Liver (tissue), 10 donors: ENCODE results near the gene UBE2C. TPM values are rescaled to one million over a fixed set of nuclear protein-coding genes. Genes with fewer than 3 reads are reported as not detected.

ENCODE experiments used
- DNase-seq: peaks from one replicate; pipeline ENCODE4 v3.0.0-alpha.2; 2017; ENCODE audit warnings: low spot score
- H3K27ac ChIP-seq, 2 donors: one replicate each; pipeline ENCODE4 v1.7.0; 2013; ENCODE audit warnings: inconsistent platforms in 2 of 2, low read length in 2 of 2, control low read depth in 1 of 2, low read depth in 1 of 2, mild to moderate bottlenecking in 1 of 2
- H3K27me3 ChIP-seq, 4 donors: one replicate each; pipeline versions ENCODE4 v1.6.1 to v1.7.0; 2013; ENCODE audit warnings: low read length in 3 of 4, inconsistent platforms in 1 of 4, mild to moderate bottlenecking in 1 of 4, moderate library complexity in 1 of 4; ENCODE audit not compliant: control insufficient read depth in 4 of 4, insufficient read depth in 4 of 4
- H3K36me3 ChIP-seq, 4 donors: one replicate each; pipeline versions ENCODE4 v1.6.1 to v1.7.0; 2013; ENCODE audit warnings: low read length in 3 of 4, mild to moderate bottlenecking in 3 of 4, low read depth in 1 of 4, moderate library complexity in 1 of 4; ENCODE audit not compliant: control insufficient read depth in 4 of 4, insufficient read depth in 3 of 4
- H3K4me1 ChIP-seq, 4 donors: one replicate each; pipeline versions ENCODE4 v1.6.1 to v1.7.0; 2013; ENCODE audit warnings: low read length in 3 of 4, mild to moderate bottlenecking in 3 of 4, moderate library complexity in 1 of 4; ENCODE audit not compliant: control insufficient read depth in 4 of 4, insufficient read depth in 4 of 4
- H3K4me3 ChIP-seq, 3 donors: one replicate each; pipeline versions ENCODE4 v1.6.1 to v1.7.0; 2013; ENCODE audit warnings: low read length in 3 of 3, control low read depth in 1 of 3, low read depth in 1 of 3, mild to moderate bottlenecking in 1 of 3
- H3K9ac ChIP-seq, 2 donors: one replicate each; pipeline ENCODE4 v1.7.0; 2013; ENCODE audit warnings: low read length in 2 of 2, mild to moderate bottlenecking in 2 of 2, moderate library complexity in 2 of 2, control low read depth in 1 of 2, low read depth in 1 of 2
- H3K9me3 ChIP-seq, 4 donors: one replicate each; pipeline versions ENCODE4 v1.6.1 to v1.7.0; 2013; ENCODE audit warnings: low read length in 3 of 4; ENCODE audit not compliant: control insufficient read depth in 4 of 4
- FOXA1 ChIP-seq: IDR thresholded peaks from 2 replicates; pipeline ENCODE4 v1.6.1; 2016; ENCODE audit warnings: antibody characterized with exemption
- RXRA ChIP-seq, 2 donors: IDR thresholded peaks; 2 replicates each; pipeline ENCODE4 v1.6.1; 2017 to 2018; ENCODE audit warnings: antibody characterized with exemption in 2 of 2, mild to moderate bottlenecking in 1 of 2
- WGBS: extraction: QIAGEN DNeasy Blood & Tissue Kit; methylation state at CpG from one replicate; pipeline ENCODE4 v1.1.7; 2013; 5-methylcytosine and 5-hydroxymethylcytosine counted together
- polyA plus RNA-seq, 2 donors: library from polyadenylated mRNA; stranded (reverse) in 1 of 2; unstranded in 1 of 2; fragments of 200-250 nt in 1 of 2; fragments of >200 nt in 1 of 2; fragmentation: Nextera tagmentation in 1 of 2; extraction: Ambion mirVana in 1 of 2; gene quantifications; one replicate each; pipeline versions ENCODE4 v1.2.1 to v1.2.3, GENCODE V29; 2013 to 2015
- small RNA-seq: library from RNA; depleted of rRNA; stranded (forward); fragments of <200 nt; gene quantifications from one replicate; pipeline ENCODE3, GENCODE V24; 2014
- total RNA-seq, 2 donors: library from RNA; depleted of rRNA; stranded (reverse); fragments of >200 nt; gene quantifications; one replicate each; pipeline ENCODE4 v1.2.3, GENCODE V29; 2014
- TF ChIP-seq, protein P1 (sequence below): IDR thresholded peaks from 2 replicates; pipeline ENCODE4 v1.6.1; 2016; ENCODE audit warnings: antibody characterized with exemption, mild to moderate bottlenecking
- TF ChIP-seq, protein P2 (sequence below): IDR thresholded peaks from 2 replicates; pipeline ENCODE4 v1.6.1; 2016; ENCODE audit warnings: antibody characterized with exemption
- donor health status: healthy.
- donor health status: healthy.
- donor health status: healthy.
- donor health status: healthy.
- donor health status: healthy.

Gene UBE2C
- total and polyA plus RNA-seq, 4 donors: 2.7 to 27.6 (median 8.1) TPM; not detected in 1

DNA sequence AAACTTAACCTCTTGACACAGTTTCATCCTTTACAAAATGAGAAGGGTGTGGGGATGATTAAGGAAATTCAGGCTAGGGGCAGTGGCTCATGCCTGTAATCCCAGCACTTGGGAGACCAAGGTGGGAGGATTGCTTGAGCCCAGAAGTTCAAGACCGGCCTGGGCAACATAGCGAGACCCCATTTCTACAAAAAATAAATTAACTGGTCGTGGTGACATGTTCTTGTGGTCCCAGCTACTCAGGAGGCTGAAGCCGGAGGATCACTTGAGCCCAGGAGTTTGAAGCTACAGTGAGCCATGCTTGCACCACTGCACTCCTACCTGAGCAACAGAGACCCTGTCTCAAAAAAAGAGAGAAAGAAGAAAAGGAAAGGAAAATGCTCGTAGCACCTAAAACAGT lies 54.0 kb downstream of the UBE2C start:
- H3K27me3 ChIP-seq: no peaks in the 10 kb centered on the region
- H3K36me3 ChIP-seq: no peaks in the 10 kb centered on the region
- DNase-seq: no peak
- no peak overlapping the region for H3K9ac ChIP-seq
- TF ChIP-seq RXRA (IDR thresholded peaks at IDR 0.05) (no peak), FOXA1 (no peak)
- TF ChIP-seq, protein P1, sequence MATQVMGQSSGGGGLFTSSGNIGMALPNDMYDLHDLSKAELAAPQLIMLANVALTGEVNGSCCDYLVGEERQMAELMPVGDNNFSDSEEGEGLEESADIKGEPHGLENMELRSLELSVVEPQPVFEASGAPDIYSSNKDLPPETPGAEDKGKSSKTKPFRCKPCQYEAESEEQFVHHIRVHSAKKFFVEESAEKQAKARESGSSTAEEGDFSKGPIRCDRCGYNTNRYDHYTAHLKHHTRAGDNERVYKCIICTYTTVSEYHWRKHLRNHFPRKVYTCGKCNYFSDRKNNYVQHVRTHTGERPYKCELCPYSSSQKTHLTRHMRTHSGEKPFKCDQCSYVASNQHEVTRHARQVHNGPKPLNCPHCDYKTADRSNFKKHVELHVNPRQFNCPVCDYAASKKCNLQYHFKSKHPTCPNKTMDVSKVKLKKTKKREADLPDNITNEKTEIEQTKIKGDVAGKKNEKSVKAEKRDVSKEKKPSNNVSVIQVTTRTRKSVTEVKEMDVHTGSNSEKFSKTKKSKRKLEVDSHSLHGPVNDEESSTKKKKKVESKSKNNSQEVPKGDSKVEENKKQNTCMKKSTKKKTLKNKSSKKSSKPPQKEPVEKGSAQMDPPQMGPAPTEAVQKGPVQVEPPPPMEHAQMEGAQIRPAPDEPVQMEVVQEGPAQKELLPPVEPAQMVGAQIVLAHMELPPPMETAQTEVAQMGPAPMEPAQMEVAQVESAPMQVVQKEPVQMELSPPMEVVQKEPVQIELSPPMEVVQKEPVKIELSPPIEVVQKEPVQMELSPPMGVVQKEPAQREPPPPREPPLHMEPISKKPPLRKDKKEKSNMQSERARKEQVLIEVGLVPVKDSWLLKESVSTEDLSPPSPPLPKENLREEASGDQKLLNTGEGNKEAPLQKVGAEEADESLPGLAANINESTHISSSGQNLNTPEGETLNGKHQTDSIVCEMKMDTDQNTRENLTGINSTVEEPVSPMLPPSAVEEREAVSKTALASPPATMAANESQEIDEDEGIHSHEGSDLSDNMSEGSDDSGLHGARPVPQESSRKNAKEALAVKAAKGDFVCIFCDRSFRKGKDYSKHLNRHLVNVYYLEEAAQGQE: no peak
- TF ChIP-seq, protein P2, sequence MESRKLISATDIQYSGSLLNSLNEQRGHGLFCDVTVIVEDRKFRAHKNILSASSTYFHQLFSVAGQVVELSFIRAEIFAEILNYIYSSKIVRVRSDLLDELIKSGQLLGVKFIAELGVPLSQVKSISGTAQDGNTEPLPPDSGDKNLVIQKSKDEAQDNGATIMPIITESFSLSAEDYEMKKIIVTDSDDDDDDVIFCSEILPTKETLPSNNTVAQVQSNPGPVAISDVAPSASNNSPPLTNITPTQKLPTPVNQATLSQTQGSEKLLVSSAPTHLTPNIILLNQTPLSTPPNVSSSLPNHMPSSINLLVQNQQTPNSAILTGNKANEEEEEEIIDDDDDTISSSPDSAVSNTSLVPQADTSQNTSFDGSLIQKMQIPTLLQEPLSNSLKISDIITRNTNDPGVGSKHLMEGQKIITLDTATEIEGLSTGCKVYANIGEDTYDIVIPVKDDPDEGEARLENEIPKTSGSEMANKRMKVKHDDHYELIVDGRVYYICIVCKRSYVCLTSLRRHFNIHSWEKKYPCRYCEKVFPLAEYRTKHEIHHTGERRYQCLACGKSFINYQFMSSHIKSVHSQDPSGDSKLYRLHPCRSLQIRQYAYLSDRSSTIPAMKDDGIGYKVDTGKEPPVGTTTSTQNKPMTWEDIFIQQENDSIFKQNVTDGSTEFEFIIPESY: no peak
- peaks cover 0 to 4% (median 0%) of the 10 kb centered on the region in 4 donors for H3K4me1 ChIP-seq
- H3K27ac ChIP-seq: no peak overlapping the region
- H3K9me3 ChIP-seq: no peaks in the 10 kb centered on the region
- WGBS: 97% methylated on average over 5 of the region's 5 CpGs
- no peak overlapping the region for H3K4me3 ChIP-seq

Small RNA genes lying within 50 kb of the gene (small RNA-seq; reads per million reads assigned to genes)
- not detected for gene RNU6ATAC38P

Other genes starting within 250 kb of the UBE2C start
- not detected for gene WFDC8, start 233.4 kb upstream of the UBE2C start, total RNA-seq
- gene WFDC8, start 233.4 kb upstream of the UBE2C start, polyA plus RNA-seq: not detected
- not detected for gene WFDC10A, start 182.9 kb upstream of the UBE2C start, total RNA-seq
- not detected for gene WFDC10A, start 182.9 kb upstream of the UBE2C start, polyA plus RNA-seq
- gene WFDC9, start 181.4 kb upstream of the UBE2C start, total RNA-seq: not detected
- gene WFDC9, start 181.4 kb upstream of the UBE2C start, polyA plus RNA-seq: not detected
- not detected for gene WFDC11, start 142.4 kb upstream of the UBE2C start, total RNA-seq
- gene WFDC11, start 142.4 kb upstream of the UBE2C start, polyA plus RNA-seq: not detected
- gene WFDC13, start 110.6 kb upstream of the UBE2C start, total RNA-seq: not detected
- gene WFDC13, start 110.6 kb upstream of the UBE2C start, polyA plus RNA-seq: not detected
- gene WFDC10B, start 107.6 kb upstream of the UBE2C start, total RNA-seq: not detected
- gene WFDC10B, start 107.6 kb upstream of the UBE2C start, polyA plus RNA-seq: not detected
- not detected for gene SPINT4, start 90.3 kb upstream of the UBE2C start, total RNA-seq
- not detected for gene SPINT4, start 90.3 kb upstream of the UBE2C start, polyA plus RNA-seq
- not detected for gene WFDC3, start 20.8 kb upstream of the UBE2C start, total RNA-seq
- under 1 TPM in 1 of 2 donors, not detected in 1; 0.28 TPM for gene WFDC3, start 20.8 kb upstream of the UBE2C start, polyA plus RNA-seq
- 1 to 10 TPM; 6.3 to 9.4 TPM for gene DNTTIP1, start 20.7 kb upstream of the UBE2C start, total RNA-seq
- 10 to 100 TPM in 1 of 2 donors, 1 to 10 TPM in 1; 9.3 to 13.8 TPM for gene DNTTIP1, start 20.7 kb upstream of the UBE2C start, polyA plus RNA-seq
- under 1 TPM in 1 of 2 donors, not detected in 1; 0.33 TPM for gene TNNC2, start 14.7 kb downstream of the UBE2C start, total RNA-seq
- under 1 TPM; 0.12 to 0.31 TPM for gene TNNC2, start 14.7 kb downstream of the UBE2C start, polyA plus RNA-seq
- gene SNX21, start 21.2 kb downstream of the UBE2C start, total RNA-seq: 10 to 100 TPM in 1 of 2 donors, 1 to 10 TPM in 1; 4.5 to 10.6 TPM
- 1 to 10 TPM; 3.8 to 5.1 TPM for gene SNX21, start 21.2 kb downstream of the UBE2C start, polyA plus RNA-seq
- 10 to 100 TPM; 24.4 to 24.5 TPM for gene ACOT8, start 44.7 kb downstream of the UBE2C start, total RNA-seq
- gene ACOT8, start 44.7 kb downstream of the UBE2C start, polyA plus RNA-seq: 10 to 100 TPM; 24.5 to 27.1 TPM
- 1 to 10 TPM; 2.9 to 4.2 TPM for gene ZSWIM3, start 45.0 kb downstream of the UBE2C start, total RNA-seq
- gene ZSWIM3, start 45.0 kb downstream of the UBE2C start, polyA plus RNA-seq: 1 to 10 TPM in 1 of 2 donors, under 1 TPM in 1; 0.56 to 1.6 TPM
- gene ZSWIM1, start 68.6 kb downstream of the UBE2C start, total RNA-seq: 1 to 10 TPM; 2.2 to 5.0 TPM
- 1 to 10 TPM; 2.1 to 2.4 TPM for gene ZSWIM1, start 68.6 kb downstream of the UBE2C start, polyA plus RNA-seq
- gene SPATA25, start 75.0 kb downstream of the UBE2C start, total RNA-seq: 1 to 10 TPM; 1.6 to 7.6 TPM
- gene SPATA25, start 75.0 kb downstream of the UBE2C start, polyA plus RNA-seq: under 1 TPM; 0.43 to 0.80 TPM
- 10 to 100 TPM in 1 of 2 donors, 1 to 10 TPM in 1; 4.1 to 14.5 TPM for gene NEURL2, start 78.6 kb downstream of the UBE2C start, total RNA-seq
- gene NEURL2, start 78.6 kb downstream of the UBE2C start, polyA plus RNA-seq: 1 to 10 TPM; 3.7 to 6.2 TPM
- gene CTSA, start 78.7 kb downstream of the UBE2C start, total RNA-seq: 10 to 100 TPM; 45.6 to 48.1 TPM
- 100 to 1,000 TPM; 105 to 151 TPM for gene CTSA, start 78.7 kb downstream of the UBE2C start, polyA plus RNA-seq
- 10 to 100 TPM; 66.5 to 69.5 TPM for gene PLTP, start 99.5 kb downstream of the UBE2C start, total RNA-seq
- 10 to 100 TPM; 22.5 to 54.9 TPM for gene PLTP, start 99.5 kb downstream of the UBE2C start, polyA plus RNA-seq
- 10 to 100 TPM; 11.5 TPM for gene PCIF1, start 122.0 kb downstream of the UBE2C start, total RNA-seq
- gene PCIF1, start 122.0 kb downstream of the UBE2C start, polyA plus RNA-seq: 10 to 100 TPM in 1 of 2 donors, 1 to 10 TPM in 1; 9.2 to 12.4 TPM
- gene ZNF335, start 159.6 kb downstream of the UBE2C start, total RNA-seq: 10 to 100 TPM in 1 of 2 donors, 1 to 10 TPM in 1; 9.1 to 14.6 TPM
- gene ZNF335, start 159.6 kb downstream of the UBE2C start, polyA plus RNA-seq: 1 to 10 TPM; 3.0 to 4.1 TPM
- gene MMP9, start 196.3 kb downstream of the UBE2C start, total RNA-seq: 1 to 10 TPM in 1 of 2 donors, under 1 TPM in 1; 0.84 to 5.4 TPM
- 1 to 10 TPM in 1 of 2 donors, under 1 TPM in 1; 0.29 to 1.6 TPM for gene MMP9, start 196.3 kb downstream of the UBE2C start, polyA plus RNA-seq
- under 1 TPM in 1 of 2 donors, not detected in 1; 0.33 TPM for gene SLC12A5, start 216.6 kb downstream of the UBE2C start, total RNA-seq
- 1 to 10 TPM in 1 of 2 donors, not detected in 1; 1.5 TPM for gene SLC12A5, start 216.6 kb downstream of the UBE2C start, polyA plus RNA-seq